ENCODE measurements around the gene EMP2. TPM values are rescaled to one million over a fixed set of nuclear protein-coding genes. Genes with fewer than 3 reads are reported as not detected.
"Not testable (repeated sequence)": the region's sequence is repeated elsewhere in the genome, so short reads cannot be mapped to it uniquely, and the experiment has no call there.

EMP2 gene
- total and polyA plus RNA-seq, 4 donors, result 18.9 to 143 (median 92.9) TPM

GRCh38 chr16:10509534-10510025 lies 70.8 kb downstream of the EMP2 start:
- intact Hi-C loops (cut with DNase I), result loop anchor here (1.0 to 10.0 kb wide), 5 partner anchors 192 to 1945 kb away; no protein-coding TSS in a partner anchor
- Histone ChIP-seq H3K4me3 (ENCODE audit: low read length in 2 of 2) (no peak overlapping the region), H3K27ac (ENCODE audit: low read depth in 1 of 2, low read length in 2 of 2) (no peak overlapping the region), H3K27me3 (ENCODE audit: control insufficient read depth in 1 of 2, insufficient read depth in 2 of 2, low read length in 1 of 2) (no peaks in the 10 kb centered on the region), H3K36me3 (ENCODE audit: control insufficient read depth in 1 of 2, insufficient read depth in 2 of 2, low read length in 1 of 2) (no peaks in the 10 kb centered on the region), H3K9me3 (ENCODE audit: control insufficient read depth, low read length) (no peaks in the 10 kb centered on the region), H3K4me1 (ENCODE audit: control insufficient read depth in 1 of 2, insufficient read depth in 2 of 2, low read length in 2 of 2) (no peaks in the 10 kb centered on the region)
- DNase-seq (peak in 1 of 2 donors; percentile 56), ATAC-seq (ENCODE audit: low FRiP score) (peak; percentile 85)
- WGBS, 2 donors, result 25 to 26% methylated on average over 6 of the region's 6 CpGs

GRCh38 chr16:10505286-10505685 lies 75.1 kb downstream of the EMP2 start:
- WGBS, 2 donors, result 73 to 78% methylated on average over 3 of the region's 3 CpGs
- H3K4me1 ChIP-seq (ENCODE audit: control insufficient read depth in 1 of 2, insufficient read depth in 2 of 2, low read length in 2 of 2); DNase-seq; H3K9me3 ChIP-seq (ENCODE audit: control insufficient read depth, low read length); H3K27me3 ChIP-seq (ENCODE audit: control insufficient read depth in 1 of 2, insufficient read depth in 2 of 2, low read length in 1 of 2); H3K27ac ChIP-seq (ENCODE audit: low read depth in 1 of 2, low read length in 2 of 2); ATAC-seq (ENCODE audit: low FRiP score); H3K4me3 ChIP-seq (ENCODE audit: low read length in 2 of 2); H3K36me3 ChIP-seq (ENCODE audit: control insufficient read depth in 1 of 2, insufficient read depth in 2 of 2, low read length in 1 of 2): not testable (repeated sequence)
- intact Hi-C loops (cut with DNase I), result loop anchor here (5.0 to 10.0 kb wide), 2 partner anchors 188 to 1940 kb away; no protein-coding TSS in a partner anchor

GRCh38 chr16:10504404-10504885 lies 76.0 kb downstream of the EMP2 start:
- Histone ChIP-seq H3K9me3 (ENCODE audit: control insufficient read depth, low read length) (no peaks in the 10 kb centered on the region), H3K4me3 (ENCODE audit: low read length in 2 of 2) (no peak overlapping the region), H3K36me3 (ENCODE audit: control insufficient read depth in 1 of 2, insufficient read depth in 2 of 2, low read length in 1 of 2) (no peaks in the 10 kb centered on the region), H3K4me1 (ENCODE audit: control insufficient read depth in 1 of 2, insufficient read depth in 2 of 2, low read length in 2 of 2) (no peaks in the 10 kb centered on the region), H3K27me3 (ENCODE audit: control insufficient read depth in 1 of 2, insufficient read depth in 2 of 2, low read length in 1 of 2) (no peaks in the 10 kb centered on the region), H3K27ac (ENCODE audit: low read depth in 1 of 2, low read length in 2 of 2) (no peak overlapping the region)
- ATAC-seq (ENCODE audit: low FRiP score) (no peak), DNase-seq (no peak)
- intact Hi-C loops (cut with DNase I), result loop anchor here in 1 of 2 donors (10.0 kb wide), 1 partner anchor 1940 kb away; no protein-coding TSS in a partner anchor
- 94 to 95% methylated on average over 2 of the region's 2 CpGs for WGBS, 2 donors

GRCh38 chr16:10502776-10503175 lies 77.6 kb downstream of the EMP2 start:
- Histone ChIP-seq H3K9me3 (ENCODE audit: control insufficient read depth, low read length) (no peaks in the 10 kb centered on the region), H3K27me3 (ENCODE audit: control insufficient read depth in 1 of 2, insufficient read depth in 2 of 2, low read length in 1 of 2) (no peaks in the 10 kb centered on the region), H3K27ac (ENCODE audit: low read depth in 1 of 2, low read length in 2 of 2) (no peak overlapping the region), H3K4me1 (ENCODE audit: control insufficient read depth in 1 of 2, insufficient read depth in 2 of 2, low read length in 2 of 2) (no peaks in the 10 kb centered on the region), H3K4me3 (ENCODE audit: low read length in 2 of 2) (no peak overlapping the region), H3K36me3 (ENCODE audit: control insufficient read depth in 1 of 2, insufficient read depth in 2 of 2, low read length in 1 of 2) (no peaks in the 10 kb centered on the region)
- no peak for ATAC-seq (ENCODE audit: low FRiP score)
- WGBS, 2 donors, result 90 to 91% methylated on average over 6 of the region's 6 CpGs
- intact Hi-C loops (cut with DNase I), result loop anchor here in 1 of 2 donors (10.0 kb wide), 1 partner anchor 1938 kb away; no protein-coding TSS in a partner anchor
- no peak for DNase-seq

- intact Hi-C loops (cut with DNase I), result loop anchor here in 1 of 2 donors (10.0 kb wide), 1 partner anchor 1936 kb away; no protein-coding TSS in a partner anchor
- Histone ChIP-seq H3K27ac (ENCODE audit: low read depth in 1 of 2, low read length in 2 of 2) (no peak overlapping the region), H3K36me3 (ENCODE audit: control insufficient read depth in 1 of 2, insufficient read depth in 2 of 2, low read length in 1 of 2) (no peaks in the 10 kb centered on the region), H3K9me3 (ENCODE audit: control insufficient read depth, low read length) (no peaks in the 10 kb centered on the region), H3K27me3 (ENCODE audit: control insufficient read depth in 1 of 2, insufficient read depth in 2 of 2, low read length in 1 of 2) (no peaks in the 10 kb centered on the region), H3K4me1 (ENCODE audit: control insufficient read depth in 1 of 2, insufficient read depth in 2 of 2, low read length in 2 of 2) (no peaks in the 10 kb centered on the region), H3K4me3 (ENCODE audit: low read length in 2 of 2) (no peak overlapping the region)
- DNase-seq (no peak), ATAC-seq (ENCODE audit: low FRiP score) (no peak)
- WGBS, 2 donors, result 66 to 97% methylated on average over 2 of the region's 2 CpGs
Observed at GRCh38 chr16:10501016-10501607, 79.3 kb downstream of the EMP2 start.

GRCh38 chr16:10500582-10500981 lies 79.8 kb downstream of the EMP2 start:
- Histone ChIP-seq H3K9me3 (ENCODE audit: control insufficient read depth, low read length) (no peaks in the 10 kb centered on the region), H3K27me3 (ENCODE audit: control insufficient read depth in 1 of 2, insufficient read depth in 2 of 2, low read length in 1 of 2) (no peaks in the 10 kb centered on the region), H3K4me1 (ENCODE audit: control insufficient read depth in 1 of 2, insufficient read depth in 2 of 2, low read length in 2 of 2) (no peaks in the 10 kb centered on the region), H3K4me3 (ENCODE audit: low read length in 2 of 2) (no peak overlapping the region), H3K36me3 (ENCODE audit: control insufficient read depth in 1 of 2, insufficient read depth in 2 of 2, low read length in 1 of 2) (no peaks in the 10 kb centered on the region), H3K27ac (ENCODE audit: low read depth in 1 of 2, low read length in 2 of 2) (no peak overlapping the region)
- intact Hi-C loops (cut with DNase I), result loop anchor here in 1 of 2 donors (10.0 kb wide), 1 partner anchor 1936 kb away; no protein-coding TSS in a partner anchor
- DNase-seq (no peak), ATAC-seq (ENCODE audit: low FRiP score) (no peak)
- 96 to 99% methylated on average over 3 of the region's 3 CpGs for WGBS, 2 donors

- Histone ChIP-seq H3K9me3 (ENCODE audit: control insufficient read depth, low read length) (no peaks in the 10 kb centered on the region), H3K4me3 (ENCODE audit: low read length in 2 of 2) (no peak overlapping the region), H3K36me3 (ENCODE audit: control insufficient read depth in 1 of 2, insufficient read depth in 2 of 2, low read length in 1 of 2) (no peaks in the 10 kb centered on the region), H3K27ac (ENCODE audit: low read depth in 1 of 2, low read length in 2 of 2) (no peak overlapping the region), H3K27me3 (ENCODE audit: control insufficient read depth in 1 of 2, insufficient read depth in 2 of 2, low read length in 1 of 2) (no peaks in the 10 kb centered on the region), H3K4me1 (ENCODE audit: control insufficient read depth in 1 of 2, insufficient read depth in 2 of 2, low read length in 2 of 2) (no peaks in the 10 kb centered on the region)
- WGBS, 2 donors, result 93% methylated on average over 13 of the region's 13 CpGs
- ATAC-seq (ENCODE audit: low FRiP score) (no peak), DNase-seq (no peak)
- intact Hi-C loops (cut with DNase I), result no loop called here
Observed at GRCh38 chr16:10497132-10498101, 83.0 kb downstream of the EMP2 start.

- Histone ChIP-seq H3K27me3 (ENCODE audit: control insufficient read depth in 1 of 2, insufficient read depth in 2 of 2, low read length in 1 of 2) (no peaks in the 10 kb centered on the region), H3K9me3 (ENCODE audit: control insufficient read depth, low read length) (no peaks in the 10 kb centered on the region), H3K4me3 (ENCODE audit: low read length in 2 of 2) (no peak overlapping the region), H3K27ac (ENCODE audit: low read depth in 1 of 2, low read length in 2 of 2) (no peak overlapping the region), H3K4me1 (ENCODE audit: control insufficient read depth in 1 of 2, insufficient read depth in 2 of 2, low read length in 2 of 2) (no peaks in the 10 kb centered on the region), H3K36me3 (ENCODE audit: control insufficient read depth in 1 of 2, insufficient read depth in 2 of 2, low read length in 1 of 2) (no peaks in the 10 kb centered on the region)
- WGBS, 2 donors, result 94 to 96% methylated on average over 6 of the region's 6 CpGs
- intact Hi-C loops (cut with DNase I), result no loop called here
- ATAC-seq (ENCODE audit: low FRiP score) (no peak), DNase-seq (no peak)
Observed at GRCh38 chr16:10495031-10495345, 85.4 kb downstream of the EMP2 start.
